Esophagus muscularis mucosa (tissue), 4 donors: ENCODE data around the gene JARID2. TPM values are rescaled to one million over a fixed set of nuclear protein-coding genes. Genes with fewer than 3 reads are reported as not detected.

ENCODE experiments used
- DNase-seq: peaks from one replicate; pipeline ENCODE4 v3.0.0-alpha.2; 2017; ENCODE audit errors: extremely low spot score
- H3K27ac ChIP-seq, 4 donors: fragments of 200-600 bp; sonication (generic); replicated peaks in 1 of 4; 1 replicate in 3 of 4; 2 replicates in 1 of 4; pipeline ENCODE4 v1.5.1; 2016 to 2019; ENCODE audit warnings: mild to moderate bottlenecking in 1 of 4
- H3K27me3 ChIP-seq, 4 donors: fragments of 200-600 bp; sonication (generic); one replicate each; pipeline versions ENCODE4 v1.5.1 to v1.6.0; 2016 to 2019
- H3K36me3 ChIP-seq, 4 donors: fragments of 200-600 bp; sonication (generic); one replicate each; pipeline ENCODE4 v1.5.1; 2016 to 2019
- H3K4me1 ChIP-seq, 4 donors: fragments of 200-600 bp; sonication (generic); one replicate each; pipeline ENCODE4 v1.5.1; 2016 to 2019
- H3K4me3 ChIP-seq, 4 donors: fragments of 200-600 bp; sonication (generic); 1 replicate in 2 of 4; 2 replicates in 2 of 4; pipeline ENCODE4 v1.5.1; 2016 to 2019; ENCODE audit warnings: mild to moderate bottlenecking in 4 of 4, moderate library complexity in 1 of 4
- H3K9me3 ChIP-seq, 4 donors: fragments of 200-600 bp; sonication (generic); 1 replicate in 3 of 4; 2 replicates in 1 of 4; pipeline ENCODE4 v1.5.1; 2016 to 2019
- EP300 ChIP-seq: sonication (generic); formaldehyde crosslinking; IDR thresholded peaks from one replicate; pipeline ENCODE4 v1.6.1; 2017; ENCODE audit warnings: antibody characterized with exemption
- POLR2A ChIP-seq: fragments of 450-650 bp; IDR thresholded peaks from one replicate; pipeline ENCODE4 v1.6.1; 2017; ENCODE audit warnings: antibody characterized with exemption, moderate library complexity, mild to moderate bottlenecking, low read depth
- POLR2AphosphoS5 ChIP-seq, 2 donors: sonication (generic); formaldehyde crosslinking; IDR thresholded peaks; one replicate each; pipeline ENCODE4 v1.6.1; 2017; ENCODE audit warnings: antibody characterized with exemption in 2 of 2
- WGBS: methylation state at CpG from one replicate; pipeline ENCODE4 v1.1.5; 2018; 5-methylcytosine and 5-hydroxymethylcytosine counted together
- intact Hi-C: fragments of 100-400 bp; cut with DNase I; formaldehyde crosslinking; loops from one replicate; pipeline ENCODE4 v1.15.1; 2023
- small RNA-seq, 3 donors: library from RNA; depleted of rRNA; stranded (forward); fragments of <200 nt; gene quantifications; one replicate each; pipeline ENCODE3, GENCODE V24; 2016
- total RNA-seq, 4 donors: library from RNA; depleted of rRNA; stranded (reverse); fragments of >200 nt; gene quantifications; one replicate each; pipeline versions ENCODE4 v1.1.0 to v1.2.1, GENCODE V29; 2016
- TF ChIP-seq, protein P1 (sequence below), 3 experiments: fragments of 200-600 bp in 2 of 3; fragments of 450-650 bp in 1 of 3; sonication (generic) in 2 of 3; IDR thresholded peaks; one replicate each; pipeline ENCODE4 v1.5.1; 2017 to 2019; ENCODE audit warnings: antibody characterized with exemption in 3 of 3, mild to moderate bottlenecking in 2 of 3, moderate library complexity in 1 of 3

JARID2 gene
- total RNA-seq, 4 donors from 2014 or later, result 5.8 to 10.4 (median 8.1) TPM

DNA sequence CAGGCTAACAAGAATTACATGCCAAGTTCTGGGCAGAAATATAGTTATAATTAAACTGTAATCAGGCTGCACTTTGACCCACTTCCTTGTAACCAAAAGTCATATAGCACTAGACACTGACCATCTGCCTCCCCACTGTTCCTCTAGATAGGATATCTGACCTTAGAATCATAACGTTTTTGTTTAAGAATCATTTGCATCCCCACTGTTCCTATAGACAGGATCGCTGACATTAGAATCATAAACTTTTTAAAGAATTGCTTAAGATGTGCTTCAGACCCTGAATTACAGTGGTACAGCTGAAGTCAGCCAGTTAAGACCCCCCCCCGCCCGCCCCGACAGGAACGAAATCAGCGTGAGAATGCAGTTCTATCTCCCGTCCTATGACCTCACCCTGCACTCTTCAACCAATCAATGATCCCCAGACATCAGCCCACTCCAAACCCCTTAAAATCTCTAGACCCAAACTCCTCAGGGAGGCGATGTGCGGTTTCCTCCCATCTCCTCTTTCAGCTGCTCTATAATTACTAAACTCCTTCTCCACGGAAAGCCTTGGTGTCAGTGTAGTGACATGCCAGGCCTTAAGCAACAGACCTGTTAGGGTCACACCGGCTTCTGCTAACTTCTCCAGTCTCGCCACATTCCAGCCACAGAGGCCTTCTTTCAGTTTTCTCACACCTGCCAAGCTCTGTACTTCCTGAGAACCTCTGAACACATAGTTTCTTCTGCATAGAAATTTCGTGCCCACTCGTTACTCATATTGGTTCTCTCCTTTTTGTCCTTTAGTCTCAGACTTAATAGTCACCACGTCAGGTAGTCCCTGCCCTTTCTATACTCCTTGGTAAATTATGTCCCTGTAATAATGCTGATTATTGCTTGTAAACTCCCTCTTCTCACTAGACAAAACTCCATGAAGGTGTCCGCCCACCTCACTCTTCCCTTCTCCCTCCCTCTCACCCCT is 323.4 kb downstream of the JARID2 start:
- no peak overlapping the region for H3K27ac ChIP-seq
- WGBS, result 83% methylated on average over 17 of the region's 17 CpGs

DNA sequence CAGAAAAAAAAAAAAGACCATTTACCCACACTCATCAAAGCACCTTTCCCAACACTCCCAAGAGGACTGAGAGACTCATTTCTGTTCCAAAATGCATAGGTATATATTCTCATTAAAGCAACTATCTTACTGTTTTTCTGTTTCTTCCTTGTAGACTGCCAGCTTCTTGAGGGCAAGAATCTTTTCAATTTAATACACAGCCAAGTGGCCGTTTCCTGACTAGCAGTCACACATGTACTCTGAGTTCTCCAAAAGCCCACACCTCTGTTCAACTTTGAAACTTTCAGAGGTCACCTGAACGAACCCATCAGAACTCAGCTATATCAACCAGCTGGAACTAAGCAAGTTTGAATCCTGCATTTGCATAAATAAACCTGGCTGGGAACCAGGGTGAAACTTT is 324.3 kb downstream of the JARID2 start:
- DNase-seq, result no peak
- Histone ChIP-seq H3K4me1 (peaks cover 0 to 5% (median 0%) of the 10 kb centered on the region in 4 donors), H3K36me3 (no peaks in the 10 kb centered on the region), H3K27me3 (no peaks in the 10 kb centered on the region), H3K9me3 (no peaks in the 10 kb centered on the region), H3K27ac (no peak overlapping the region), H3K4me3 (no peak overlapping the region)
- TF ChIP-seq, protein P1, sequence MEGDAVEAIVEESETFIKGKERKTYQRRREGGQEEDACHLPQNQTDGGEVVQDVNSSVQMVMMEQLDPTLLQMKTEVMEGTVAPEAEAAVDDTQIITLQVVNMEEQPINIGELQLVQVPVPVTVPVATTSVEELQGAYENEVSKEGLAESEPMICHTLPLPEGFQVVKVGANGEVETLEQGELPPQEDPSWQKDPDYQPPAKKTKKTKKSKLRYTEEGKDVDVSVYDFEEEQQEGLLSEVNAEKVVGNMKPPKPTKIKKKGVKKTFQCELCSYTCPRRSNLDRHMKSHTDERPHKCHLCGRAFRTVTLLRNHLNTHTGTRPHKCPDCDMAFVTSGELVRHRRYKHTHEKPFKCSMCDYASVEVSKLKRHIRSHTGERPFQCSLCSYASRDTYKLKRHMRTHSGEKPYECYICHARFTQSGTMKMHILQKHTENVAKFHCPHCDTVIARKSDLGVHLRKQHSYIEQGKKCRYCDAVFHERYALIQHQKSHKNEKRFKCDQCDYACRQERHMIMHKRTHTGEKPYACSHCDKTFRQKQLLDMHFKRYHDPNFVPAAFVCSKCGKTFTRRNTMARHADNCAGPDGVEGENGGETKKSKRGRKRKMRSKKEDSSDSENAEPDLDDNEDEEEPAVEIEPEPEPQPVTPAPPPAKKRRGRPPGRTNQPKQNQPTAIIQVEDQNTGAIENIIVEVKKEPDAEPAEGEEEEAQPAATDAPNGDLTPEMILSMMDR (IDR thresholded peaks at IDR 0.05), result no peak
- TF ChIP-seq POLR2A (no peak), EP300 (no peak), POLR2AphosphoS5 (IDR thresholded peaks at IDR 0.05) (no peak)
- WGBS, result 95% methylated on average over 2 of the region's 2 CpGs
- intact Hi-C loops, result no loop called here

More for the DNA sequence above, 323.4 kb downstream of the JARID2 start:
- TF ChIP-seq EP300 (no peak), POLR2A (no peak), POLR2AphosphoS5 (IDR thresholded peaks at IDR 0.05) (no peak)
- TF ChIP-seq, protein P1 (IDR thresholded peaks at IDR 0.05), result no peak
- Histone ChIP-seq H3K4me3 (no peak overlapping the region), H3K4me1 (peaks cover 0 to 5% (median 0%) of the 10 kb centered on the region in 4 donors), H3K36me3 (no peaks in the 10 kb centered on the region), H3K9me3 (no peaks in the 10 kb centered on the region), H3K27me3 (no peaks in the 10 kb centered on the region)
- no peak for DNase-seq
- intact Hi-C loops, result no loop called here

Small RNAs within 50 kb of the gene (small RNA-seq; reads per million reads assigned to genes)
- gene RF00001 (0 reads per million in 3 donors), gene RNU6-522P (0 reads per million in 3 donors), gene RNU6-645P (0 reads per million in 3 donors)
